ENCODE data around the gene SLC41A2.
A peak's percentile ranks its signal among the peaks of the same experiment; 100 is the strongest.

Gene SLC41A2

DNA sequence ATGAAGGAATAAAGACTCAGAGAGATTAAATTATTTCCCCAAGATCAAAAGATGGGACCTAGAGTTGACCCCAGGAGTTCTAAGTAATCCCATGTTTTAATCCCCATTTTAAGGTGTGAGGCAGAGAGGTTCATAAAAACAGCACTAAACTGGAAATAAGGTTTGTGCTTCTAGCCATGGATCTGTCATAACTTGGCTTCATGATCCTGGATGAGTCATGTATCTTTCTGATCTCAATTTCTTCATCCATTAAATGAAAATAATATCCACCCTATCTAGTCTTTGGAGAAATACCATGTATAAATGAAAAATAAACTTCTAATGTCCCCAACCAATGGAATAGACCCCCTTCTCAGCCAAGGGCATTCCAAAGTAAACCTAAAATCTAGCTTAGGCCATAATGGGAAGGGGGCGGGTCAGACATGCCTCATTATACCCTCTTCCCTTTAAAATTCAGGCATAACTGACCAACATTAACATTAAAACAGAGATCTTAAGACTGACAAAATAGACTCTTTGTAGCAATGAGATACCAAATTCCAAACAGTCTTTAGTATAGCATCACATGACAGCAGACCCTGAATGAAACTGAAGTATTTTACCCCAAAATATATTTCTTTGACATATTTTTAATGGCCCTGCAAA, 47.8 kb downstream of the SLC41A2 start:
- Histone ChIP-seq H3K27ac (ENCODE audit: low read depth, low read length) (no peak overlapping the region), H3K36me3 (ENCODE audit: control insufficient read depth in 5 of 5, insufficient read depth in 5 of 5, low read length in 5 of 5) (no peaks in the 10 kb centered on the region), H3K9ac (ENCODE audit: low read length in 5 of 5) (peak overlapping the region in 1 of 5 donors; percentile 3), H3K4me3 (ENCODE audit: low read depth in 1 of 5, low read length in 5 of 5) (no peak overlapping the region), H3K9me3 (ENCODE audit: control insufficient read depth in 5 of 5, low read length in 5 of 5) (no peaks in the 10 kb centered on the region), H3K27me3 (ENCODE audit: control insufficient read depth in 5 of 5, insufficient read depth in 4 of 5, low read length in 5 of 5) (no peaks in the 10 kb centered on the region), H3K4me1 (ENCODE audit: control insufficient read depth in 5 of 5, insufficient read depth in 5 of 5, low read length in 5 of 5) (peaks cover 0 to 7% (median 0%) of the 10 kb centered on the region in 5 donors)

DNA sequence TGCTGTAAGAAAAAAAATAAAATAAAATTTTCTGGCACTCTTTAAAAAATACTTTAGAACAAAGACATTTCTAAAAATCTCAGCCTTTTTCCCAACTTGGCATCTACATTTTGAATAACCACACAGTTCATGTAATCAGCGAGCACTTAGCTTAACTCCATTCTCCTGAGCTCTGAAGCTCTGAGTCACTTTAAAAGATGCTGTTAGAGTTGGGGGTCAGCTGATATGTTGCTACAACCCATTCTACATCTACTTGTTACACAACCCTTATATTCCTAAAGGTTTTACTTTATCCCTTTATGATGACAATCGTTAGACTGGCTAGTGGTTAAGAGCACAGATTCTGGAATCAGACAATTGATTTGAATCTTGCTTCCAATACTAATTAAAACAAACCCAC, 48.3 kb downstream of the SLC41A2 start:
- H3K4me3 ChIP-seq (ENCODE audit: low read depth in 1 of 5, low read length in 5 of 5) = no peak overlapping the region
- peak overlapping the region in 1 of 5 donors; percentile 3 for H3K9ac ChIP-seq (ENCODE audit: low read length in 5 of 5)
- H3K27me3 ChIP-seq (ENCODE audit: control insufficient read depth in 5 of 5, insufficient read depth in 4 of 5, low read length in 5 of 5) = no peaks in the 10 kb centered on the region
- H3K36me3 ChIP-seq (ENCODE audit: control insufficient read depth in 5 of 5, insufficient read depth in 5 of 5, low read length in 5 of 5) = no peaks in the 10 kb centered on the region
- H3K27ac ChIP-seq (ENCODE audit: low read depth, low read length) = no peak overlapping the region
- peaks cover 0 to 7% (median 0%) of the 10 kb centered on the region in 5 donors for H3K4me1 ChIP-seq (ENCODE audit: control insufficient read depth in 5 of 5, insufficient read depth in 5 of 5, low read length in 5 of 5)
- H3K9me3 ChIP-seq (ENCODE audit: control insufficient read depth in 5 of 5, low read length in 5 of 5) = no peaks in the 10 kb centered on the region

Measured in subcutaneous abdominal adipose tissue (tissue), 5 donors.